H1 (cell line): ENCODE measurements around the gene CRTC3.

Experiments used
- ASH2L ChIP-seq: fragments of 200-600, 300-600 bp; sonication (generic); IDR thresholded peaks from one replicate; pipeline ENCODE4 v1.7.1; 2017; ENCODE audit warnings: low read length
- CHD2 ChIP-seq: IDR thresholded peaks from 2 replicates; pipeline ENCODE4 v1.6.1; 2012; ENCODE audit warnings: low read length, improper control_type of control experiment
- CTCF ChIP-seq, 3 experiments: IDR thresholded peaks; 1 replicate in 2 of 3; 2 replicates in 1 of 3; pipeline versions ENCODE4 v1.5.1 to v1.6.1; 2011; ENCODE audit warnings: low read length in 3 of 3, mild to moderate bottlenecking in 3 of 3, inconsistent platforms in 2 of 3, low read depth in 1 of 3, moderate library complexity in 1 of 3; ENCODE audit not compliant: insufficient read depth in 1 of 3; ENCODE audit errors: control extremely low read depth in 1 of 3
- EZH2 ChIP-seq: fragments of 200-600 bp; sonication (generic); IDR thresholded peaks from 2 replicates; pipeline ENCODE4 v1.7.1; 2012; ENCODE audit warnings: low read depth, mild to moderate bottlenecking, moderate library complexity, low read length, inconsistent platforms; ENCODE audit not compliant: severe bottlenecking
- SP4 ChIP-seq: IDR thresholded peaks from 2 replicates; pipeline ENCODE4 v1.6.1; 2012; ENCODE audit warnings: low read length, inconsistent platforms
- TAF1 ChIP-seq: IDR thresholded peaks from 2 replicates; pipeline ENCODE4 v1.6.1; 2011; ENCODE audit warnings: mild to moderate bottlenecking, low read depth, low read length
- USF2 ChIP-seq: IDR thresholded peaks from 2 replicates; pipeline ENCODE4 v1.6.1; 2011; ENCODE audit warnings: low read length, improper control_type of control experiment

DNA sequence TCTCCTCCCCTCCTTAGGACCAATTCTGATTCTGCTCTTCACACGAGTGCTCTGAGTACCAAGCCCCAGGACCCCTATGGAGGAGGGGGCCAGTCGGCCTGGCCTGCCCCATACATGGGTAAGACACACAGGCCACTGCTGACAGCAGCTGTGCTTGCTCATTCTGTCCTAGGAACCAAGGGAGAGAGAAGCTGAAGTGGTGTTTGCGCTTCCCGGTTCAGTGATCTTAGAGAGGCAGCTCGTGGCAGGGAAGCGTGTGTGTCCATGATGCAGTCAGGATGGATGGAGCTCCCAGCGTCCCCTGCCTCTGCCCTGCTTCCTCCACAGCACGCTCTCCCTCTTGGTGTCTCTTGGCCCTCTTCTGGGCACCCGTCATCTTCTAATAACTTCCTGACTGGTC is 77.6 kb downstream of the CRTC3 start:
- TF ChIP-seq CHD2 = no peak
- TF ChIP-seq SP4 = no peak
- TF ChIP-seq ASH2L = no peak
- TF ChIP-seq CTCF (IDR thresholded peaks at IDR 0.05; ENCODE audit: control extremely low read depth in 1 of 3, insufficient read depth in 1 of 3, low read depth in 1 of 3, low read length in 3 of 3) = no peak
- no peak for TF ChIP-seq TAF1
- TF ChIP-seq USF2 = no peak
- no peak for TF ChIP-seq EZH2
